Spleen (tissue), 11 donors: ENCODE measurements around the gene PEAK3. TPM values are rescaled to one million over a fixed set of nuclear protein-coding genes. Genes with fewer than 3 reads are reported as not detected.

Experiments
- DNase-seq: peaks from one replicate; pipeline ENCODE4 v3.0.0-alpha.2; 2020
- H3K27ac ChIP-seq, 8 donors: fragments of 200-600 bp; sonication (generic) in 7 of 8; 1 replicate in 4 of 8; 2 replicates in 4 of 8; pipeline versions ENCODE4 v1.5.0 to v1.8.0; 2016 to 2021; ENCODE audit warnings: inconsistent platforms in 4 of 8, mild to moderate bottlenecking in 4 of 8, moderate library complexity in 1 of 8
- H3K27me3 ChIP-seq, 7 donors: fragments of 200-600 bp; sonication (generic) in 6 of 7; replicated peaks in 1 of 7; 1 replicate in 4 of 7; 2 replicates in 3 of 7; pipeline versions ENCODE4 v1.5.0 to v1.8.0; 2016 to 2021; ENCODE audit warnings: inconsistent platforms in 3 of 7, mild to moderate bottlenecking in 1 of 7
- H3K36me3 ChIP-seq, 6 donors: fragments of 200-600 bp; sonication (generic) in 5 of 6; 1 replicate in 4 of 6; 2 replicates in 2 of 6; pipeline versions ENCODE4 v1.5.0 to v1.8.0; 2016 to 2021; ENCODE audit warnings: inconsistent platforms in 2 of 6
- H3K4me1 ChIP-seq, 6 donors: fragments of 200-600 bp; sonication (generic) in 5 of 6; 1 replicate in 3 of 6; 2 replicates in 3 of 6; pipeline versions ENCODE4 v1.5.0 to v1.8.0; 2016 to 2021; ENCODE audit warnings: inconsistent platforms in 3 of 6
- H3K4me3 ChIP-seq, 8 donors: fragments of 200-600 bp; sonication (generic) in 7 of 8; 1 replicate in 4 of 8; 2 replicates in 4 of 8; pipeline versions ENCODE4 v1.5.0 to v1.8.0; 2016 to 2021; ENCODE audit warnings: inconsistent platforms in 4 of 8, mild to moderate bottlenecking in 4 of 8, moderate library complexity in 2 of 8
- H3K9me3 ChIP-seq, 8 donors: fragments of 200-600 bp; sonication (generic) in 7 of 8; 1 replicate in 4 of 8; 2 replicates in 4 of 8; pipeline versions ENCODE4 v1.5.0 to v1.8.0; 2016 to 2021; ENCODE audit warnings: inconsistent platforms in 4 of 8
- CTCF ChIP-seq, 11 experiments: fragments of 200-600 bp in 7 of 11; fragments of 450-650 bp in 4 of 11; sonication (generic) in 4 of 11; IDR thresholded peaks in 8 of 11; conservative IDR thresholded peaks in 3 of 11; 1 replicate in 7 of 11; 2 replicates in 4 of 11; pipeline versions ENCODE4 v1.4.0 to v1.8.0; 2016 to 2021; ENCODE audit warnings: antibody characterized with exemption in 11 of 11, inconsistent platforms in 4 of 11, mild to moderate bottlenecking in 1 of 11
- POLR2A ChIP-seq, 3 donors: fragments of 450-650 bp; IDR thresholded peaks; one replicate each; pipeline ENCODE4 v1.5.1; 2017; ENCODE audit warnings: antibody characterized with exemption in 3 of 3, mild to moderate bottlenecking in 1 of 3
- POLR2AphosphoS5 ChIP-seq, 3 donors: sonication (generic); formaldehyde crosslinking; IDR thresholded peaks; one replicate each; pipeline ENCODE4 v1.5.1; 2017; ENCODE audit warnings: antibody characterized with exemption in 3 of 3
- WGBS, 5 donors: extraction: QIAGEN DNeasy Blood & Tissue Kit in 3 of 5; methylation state at CpG; one replicate each; pipeline versions ENCODE4 v1.1.5 to v1.1.7; 2013 to 2018; 5-methylcytosine and 5-hydroxymethylcytosine counted together
- intact Hi-C: fragments of 100-400 bp; cut with DNase I; formaldehyde crosslinking; loops from one replicate; pipeline ENCODE4 v1.15.0; 2023; ENCODE audit warnings: low total_unique reads
- polyA plus RNA-seq, 3 donors: library from polyadenylated mRNA; stranded (reverse); fragments of 200-250 nt; gene quantifications; one replicate each; pipeline ENCODE4 v1.2.1, GENCODE V29; 2013
- total RNA-seq, 7 donors: library from RNA; depleted of rRNA in 3 of 7; stranded (reverse); fragments of >200 nt in 3 of 7; fragmentation: NEBNext Ultra II Directional in 4 of 7; extraction: Animal tissue kit (Norgen Biotek cat#: 25700) in 4 of 7; gene quantifications; one replicate each; pipeline versions ENCODE4 v1.1.0 to v1.2.1, GENCODE V29; 2016 to 2021
- donor health status: healthy with polysubstance abuse.
- donor health status: DM: no; HTN: no; CAD: no; lungs with moderate emphysema.
- donor health status: DM: no; HTN: no; CAD: no.
- donor health status: Bipolar disorder and iron deficiency.
- donor health status: healthy.
- donor health status: DM: no; HTN: no; CAD: no.
- donor health status: DM: yes; HTN: yes; CAD: no.

Gene PEAK3
- total and polyA plus RNA-seq, 10 donors: 0.30 to 17.4 (median 6.4) TPM

- peaks cover 0 to 66% (median 37%) of the 10 kb centered on the region in 6 donors for H3K36me3 ChIP-seq
- no peaks in the 10 kb centered on the region for H3K27me3 ChIP-seq
- intact Hi-C loops: no loop called here
- TF ChIP-seq POLR2AphosphoS5 (IDR thresholded peaks at IDR 0.05) (no peak), CTCF (IDR thresholded peaks at IDR 0.05 in 8 of 11, conservative IDR thresholded peaks at IDR 0.05 in 3 of 11) (no peak), POLR2A (IDR thresholded peaks at IDR 0.05) (no peak)
- DNase-seq: peak; percentile 64
- peak overlapping the region in 3 of 8 donors; percentile 48 to 86 (median 72) for H3K27ac ChIP-seq
- H3K4me1 ChIP-seq: peaks cover 13 to 72% (median 47%) of the 10 kb centered on the region in 6 donors
- H3K4me3 ChIP-seq: peak overlapping the region in 1 of 8 donors; percentile 46
- WGBS, 5 donors: 76 to 84% (median 82%) methylated on average over 16 to 19 of the region's 19 CpGs
- H3K9me3 ChIP-seq: no peaks in the 10 kb centered on the region
Observed at GRCh38 chr19:2323707-2324106, 41.7 kb upstream of the PEAK3 start.

GRCh38 chr19:2321565-2322283 lies 39.7 kb upstream of the PEAK3 start:
- Histone ChIP-seq H3K4me3 (no peak overlapping the region), H3K27ac (no peak overlapping the region), H3K4me1 (peaks cover 6 to 76% (median 47%) of the 10 kb centered on the region in 6 donors), H3K9me3 (no peaks in the 10 kb centered on the region), H3K27me3 (no peaks in the 10 kb centered on the region), H3K36me3 (peaks cover 0 to 63% (median 37%) of the 10 kb centered on the region in 6 donors)
- no peak for DNase-seq
- TF ChIP-seq CTCF (IDR thresholded peaks at IDR 0.05 in 8 of 11, conservative IDR thresholded peaks at IDR 0.05 in 3 of 11) (no peak), POLR2AphosphoS5 (IDR thresholded peaks at IDR 0.05) (peak in 1 of 3 donors; percentile 12), POLR2A (IDR thresholded peaks at IDR 0.05) (no peak)
- 93 to 95% (median 93%) methylated on average over 30 to 39 of the region's 39 CpGs for WGBS, 5 donors
- intact Hi-C loops: no loop called here

GRCh38 chr19:2320939-2321338 lies 39.0 kb upstream of the PEAK3 start:
- DNase-seq: no peak
- H3K9me3 ChIP-seq: no peaks in the 10 kb centered on the region
- H3K27me3 ChIP-seq: no peaks in the 10 kb centered on the region
- H3K4me3 ChIP-seq: no peak overlapping the region
- no peak for TF ChIP-seq POLR2A (IDR thresholded peaks at IDR 0.05)
- TF ChIP-seq POLR2AphosphoS5 (IDR thresholded peaks at IDR 0.05): peak in 1 of 3 donors; percentile 50
- peaks cover 12 to 76% (median 46%) of the 10 kb centered on the region in 6 donors for H3K4me1 ChIP-seq
- H3K27ac ChIP-seq: no peak overlapping the region
- 87 to 96% (median 92%) methylated on average over 12 of the region's 12 CpGs for WGBS, 5 donors
- peaks cover 0 to 55% (median 36%) of the 10 kb centered on the region in 6 donors for H3K36me3 ChIP-seq
- intact Hi-C loops: no loop called here

GRCh38 chr19:2320049-2320448 lies 38.1 kb upstream of the PEAK3 start:
- WGBS, 5 donors: 77 to 93% (median 83%) methylated on average over 9 to 12 of the region's 12 CpGs
- intact Hi-C loops: no loop called here
- no peak for DNase-seq
- no peak overlapping the region for H3K27ac ChIP-seq
- TF ChIP-seq CTCF (IDR thresholded peaks at IDR 0.05 in 8 of 11, conservative IDR thresholded peaks at IDR 0.05 in 3 of 11) (no peak), POLR2A (IDR thresholded peaks at IDR 0.05) (no peak), POLR2AphosphoS5 (IDR thresholded peaks at IDR 0.05) (no peak)
- peaks cover 12 to 75% (median 44%) of the 10 kb centered on the region in 6 donors for H3K4me1 ChIP-seq
- H3K4me3 ChIP-seq: no peak overlapping the region
- H3K9me3 ChIP-seq: peaks cover 0 to 8% (median 7%) of the 10 kb centered on the region in 8 donors
- H3K27me3 ChIP-seq: no peaks in the 10 kb centered on the region
- peaks cover 0 to 47% (median 34%) of the 10 kb centered on the region in 6 donors for H3K36me3 ChIP-seq
